ENCODE measurements around the gene RPL41. TPM values are rescaled to one million over a fixed set of nuclear protein-coding genes. Genes with fewer than 3 reads are reported as not detected.

RPL41 gene
- total and polyA plus RNA-seq, 9 of the 15 experiments (the other 6 are each of a cell fraction or from before 2014, with no cell fraction given), result 3,403 to 11,276 (median 5,604) TPM

DNA sequence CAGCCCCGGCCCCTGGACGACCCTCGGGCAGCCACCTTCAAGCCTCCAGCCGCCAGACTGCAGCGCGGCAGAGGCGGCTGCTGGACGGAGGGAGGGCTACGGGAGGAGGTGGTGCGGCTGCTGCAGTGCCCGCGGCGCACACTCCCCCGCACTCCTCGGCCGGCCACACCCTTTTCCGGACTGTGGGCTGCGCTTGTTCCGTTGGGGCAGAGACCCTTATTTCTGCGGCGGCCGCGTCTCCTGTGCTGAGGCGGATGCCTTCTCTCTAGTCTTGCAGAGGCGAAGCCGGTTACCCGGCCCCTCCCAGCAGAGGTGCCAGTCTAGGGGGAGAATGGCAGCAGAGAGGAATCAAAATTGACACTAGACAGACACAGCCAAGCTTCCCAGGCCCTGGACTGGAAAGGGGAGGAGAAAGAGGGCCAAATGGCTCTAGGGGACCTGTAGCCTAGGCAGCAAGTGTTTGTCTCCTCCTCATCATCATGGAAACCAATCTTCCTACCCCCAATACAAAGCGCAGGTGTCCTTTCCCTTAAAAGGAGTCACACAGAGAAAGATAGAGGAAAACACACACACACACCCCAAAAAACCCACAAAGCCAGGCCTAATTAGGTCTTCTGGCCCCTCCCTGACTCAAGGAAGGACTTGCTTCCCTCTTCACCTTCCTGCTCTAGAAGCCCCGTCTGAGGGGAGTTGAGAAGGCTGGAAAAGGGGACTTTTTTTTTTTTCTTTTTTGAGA is 12.9 kb downstream of the RPL41 start (continued):
- TF ChIP-seq, protein P1, sequence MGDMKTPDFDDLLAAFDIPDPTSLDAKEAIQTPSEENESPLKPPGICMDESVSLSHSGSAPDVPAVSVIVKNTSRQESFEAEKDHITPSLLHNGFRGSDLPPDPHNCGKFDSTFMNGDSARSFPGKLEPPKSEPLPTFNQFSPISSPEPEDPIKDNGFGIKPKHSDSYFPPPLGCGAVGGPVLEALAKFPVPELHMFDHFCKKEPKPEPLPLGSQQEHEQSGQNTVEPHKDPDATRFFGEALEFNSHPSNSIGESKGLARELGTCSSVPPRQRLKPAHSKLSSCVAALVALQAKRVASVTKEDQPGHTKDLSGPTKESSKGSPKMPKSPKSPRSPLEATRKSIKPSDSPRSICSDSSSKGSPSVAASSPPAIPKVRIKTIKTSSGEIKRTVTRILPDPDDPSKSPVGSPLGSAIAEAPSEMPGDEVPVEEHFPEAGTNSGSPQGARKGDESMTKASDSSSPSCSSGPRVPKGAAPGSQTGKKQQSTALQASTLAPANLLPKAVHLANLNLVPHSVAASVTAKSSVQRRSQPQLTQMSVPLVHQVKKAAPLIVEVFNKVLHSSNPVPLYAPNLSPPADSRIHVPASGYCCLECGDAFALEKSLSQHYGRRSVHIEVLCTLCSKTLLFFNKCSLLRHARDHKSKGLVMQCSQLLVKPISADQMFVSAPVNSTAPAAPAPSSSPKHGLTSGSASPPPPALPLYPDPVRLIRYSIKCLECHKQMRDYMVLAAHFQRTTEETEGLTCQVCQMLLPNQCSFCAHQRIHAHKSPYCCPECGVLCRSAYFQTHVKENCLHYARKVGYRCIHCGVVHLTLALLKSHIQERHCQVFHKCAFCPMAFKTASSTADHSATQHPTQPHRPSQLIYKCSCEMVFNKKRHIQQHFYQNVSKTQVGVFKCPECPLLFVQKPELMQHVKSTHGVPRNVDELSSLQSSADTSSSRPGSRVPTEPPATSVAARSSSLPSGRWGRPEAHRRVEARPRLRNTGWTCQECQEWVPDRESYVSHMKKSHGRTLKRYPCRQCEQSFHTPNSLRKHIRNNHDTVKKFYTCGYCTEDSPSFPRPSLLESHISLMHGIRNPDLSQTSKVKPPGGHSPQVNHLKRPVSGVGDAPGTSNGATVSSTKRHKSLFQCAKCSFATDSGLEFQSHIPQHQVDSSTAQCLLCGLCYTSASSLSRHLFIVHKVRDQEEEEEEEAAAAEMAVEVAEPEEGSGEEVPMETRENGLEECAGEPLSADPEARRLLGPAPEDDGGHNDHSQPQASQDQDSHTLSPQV (IDR thresholded peaks at IDR 0.05), result 0 out of 2 replicates have a peak, but pooled peaks have one; percentile 52
- TF ChIP-seq GABPB1 (CRISPR knock-in tag; IDR thresholded peaks at IDR 0.05) (peak; percentile 23; the same call in 1 of the 2 replicates), ZKSCAN1 (IDR thresholded peaks at IDR 0.05; ENCODE audit: low read depth, low read length) (no peak), SNRNP70 (optimal IDR thresholded peaks at IDR 0.05; ENCODE audit: low read depth, low read length) (no peak), RCOR1 (IDR thresholded peaks at IDR 0.05; ENCODE audit: borderline replicate concordance in 1 of 2, low read depth in 2 of 2, low read length in 2 of 2) (peak in 1 of 2 experiments; percentile 63; a peak in 1 of 4 replicates), RBM15 (IDR thresholded peaks at IDR 0.05; ENCODE audit: insufficient read depth, low read length) (no peak), TSC22D4 (tag; IDR thresholded peaks at IDR 0.05) (no peak), ZNF583 (CRISPR knock-in tag; IDR thresholded peaks at IDR 0.05) (peak; percentile 45; the same call in 1 of the 2 replicates)
- TF ChIP-seq, protein P2, sequence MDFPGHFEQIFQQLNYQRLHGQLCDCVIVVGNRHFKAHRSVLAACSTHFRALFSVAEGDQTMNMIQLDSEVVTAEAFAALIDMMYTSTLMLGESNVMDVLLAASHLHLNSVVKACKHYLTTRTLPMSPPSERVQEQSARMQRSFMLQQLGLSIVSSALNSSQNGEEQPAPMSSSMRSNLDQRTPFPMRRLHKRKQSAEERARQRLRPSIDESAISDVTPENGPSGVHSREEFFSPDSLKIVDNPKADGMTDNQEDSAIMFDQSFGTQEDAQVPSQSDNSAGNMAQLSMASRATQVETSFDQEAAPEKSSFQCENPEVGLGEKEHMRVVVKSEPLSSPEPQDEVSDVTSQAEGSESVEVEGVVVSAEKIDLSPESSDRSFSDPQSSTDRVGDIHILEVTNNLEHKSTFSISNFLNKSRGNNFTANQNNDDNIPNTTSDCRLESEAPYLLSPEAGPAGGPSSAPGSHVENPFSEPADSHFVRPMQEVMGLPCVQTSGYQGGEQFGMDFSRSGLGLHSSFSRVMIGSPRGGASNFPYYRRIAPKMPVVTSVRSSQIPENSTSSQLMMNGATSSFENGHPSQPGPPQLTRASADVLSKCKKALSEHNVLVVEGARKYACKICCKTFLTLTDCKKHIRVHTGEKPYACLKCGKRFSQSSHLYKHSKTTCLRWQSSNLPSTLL (IDR thresholded peaks at IDR 0.05), result no peak
- TF ChIP-seq, protein P3, sequence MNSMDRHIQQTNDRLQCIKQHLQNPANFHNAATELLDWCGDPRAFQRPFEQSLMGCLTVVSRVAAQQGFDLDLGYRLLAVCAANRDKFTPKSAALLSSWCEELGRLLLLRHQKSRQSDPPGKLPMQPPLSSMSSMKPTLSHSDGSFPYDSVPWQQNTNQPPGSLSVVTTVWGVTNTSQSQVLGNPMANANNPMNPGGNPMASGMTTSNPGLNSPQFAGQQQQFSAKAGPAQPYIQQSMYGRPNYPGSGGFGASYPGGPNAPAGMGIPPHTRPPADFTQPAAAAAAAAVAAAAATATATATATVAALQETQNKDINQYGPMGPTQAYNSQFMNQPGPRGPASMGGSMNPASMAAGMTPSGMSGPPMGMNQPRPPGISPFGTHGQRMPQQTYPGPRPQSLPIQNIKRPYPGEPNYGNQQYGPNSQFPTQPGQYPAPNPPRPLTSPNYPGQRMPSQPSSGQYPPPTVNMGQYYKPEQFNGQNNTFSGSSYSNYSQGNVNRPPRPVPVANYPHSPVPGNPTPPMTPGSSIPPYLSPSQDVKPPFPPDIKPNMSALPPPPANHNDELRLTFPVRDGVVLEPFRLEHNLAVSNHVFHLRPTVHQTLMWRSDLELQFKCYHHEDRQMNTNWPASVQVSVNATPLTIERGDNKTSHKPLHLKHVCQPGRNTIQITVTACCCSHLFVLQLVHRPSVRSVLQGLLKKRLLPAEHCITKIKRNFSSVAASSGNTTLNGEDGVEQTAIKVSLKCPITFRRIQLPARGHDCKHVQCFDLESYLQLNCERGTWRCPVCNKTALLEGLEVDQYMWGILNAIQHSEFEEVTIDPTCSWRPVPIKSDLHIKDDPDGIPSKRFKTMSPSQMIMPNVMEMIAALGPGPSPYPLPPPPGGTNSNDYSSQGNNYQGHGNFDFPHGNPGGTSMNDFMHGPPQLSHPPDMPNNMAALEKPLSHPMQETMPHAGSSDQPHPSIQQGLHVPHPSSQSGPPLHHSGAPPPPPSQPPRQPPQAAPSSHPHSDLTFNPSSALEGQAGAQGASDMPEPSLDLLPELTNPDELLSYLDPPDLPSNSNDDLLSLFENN (IDR thresholded peaks at IDR 0.05; ENCODE audit: low read depth in 2 of 2, low read length in 2 of 2), result no peak
- TF ChIP-seq, protein P4, sequence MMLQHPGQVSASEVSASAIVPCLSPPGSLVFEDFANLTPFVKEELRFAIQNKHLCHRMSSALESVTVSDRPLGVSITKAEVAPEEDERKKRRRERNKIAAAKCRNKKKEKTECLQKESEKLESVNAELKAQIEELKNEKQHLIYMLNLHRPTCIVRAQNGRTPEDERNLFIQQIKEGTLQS (IDR thresholded peaks at IDR 0.05), result no peak
- TF ChIP-seq, protein P4 (CRISPR knock-in tag; conservative IDR thresholded peaks at IDR 0.05), result no peak
- TF ChIP-seq, protein P5, sequence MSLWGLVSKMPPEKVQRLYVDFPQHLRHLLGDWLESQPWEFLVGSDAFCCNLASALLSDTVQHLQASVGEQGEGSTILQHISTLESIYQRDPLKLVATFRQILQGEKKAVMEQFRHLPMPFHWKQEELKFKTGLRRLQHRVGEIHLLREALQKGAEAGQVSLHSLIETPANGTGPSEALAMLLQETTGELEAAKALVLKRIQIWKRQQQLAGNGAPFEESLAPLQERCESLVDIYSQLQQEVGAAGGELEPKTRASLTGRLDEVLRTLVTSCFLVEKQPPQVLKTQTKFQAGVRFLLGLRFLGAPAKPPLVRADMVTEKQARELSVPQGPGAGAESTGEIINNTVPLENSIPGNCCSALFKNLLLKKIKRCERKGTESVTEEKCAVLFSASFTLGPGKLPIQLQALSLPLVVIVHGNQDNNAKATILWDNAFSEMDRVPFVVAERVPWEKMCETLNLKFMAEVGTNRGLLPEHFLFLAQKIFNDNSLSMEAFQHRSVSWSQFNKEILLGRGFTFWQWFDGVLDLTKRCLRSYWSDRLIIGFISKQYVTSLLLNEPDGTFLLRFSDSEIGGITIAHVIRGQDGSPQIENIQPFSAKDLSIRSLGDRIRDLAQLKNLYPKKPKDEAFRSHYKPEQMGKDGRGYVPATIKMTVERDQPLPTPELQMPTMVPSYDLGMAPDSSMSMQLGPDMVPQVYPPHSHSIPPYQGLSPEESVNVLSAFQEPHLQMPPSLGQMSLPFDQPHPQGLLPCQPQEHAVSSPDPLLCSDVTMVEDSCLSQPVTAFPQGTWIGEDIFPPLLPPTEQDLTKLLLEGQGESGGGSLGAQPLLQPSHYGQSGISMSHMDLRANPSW (CRISPR knock-in tag; IDR thresholded peaks at IDR 0.05), result no peak

Data from K562 (cell line).